A673 (cell line): Measurements from ENCODE around the gene NR5A1. TPM values are rescaled to one million over a fixed set of nuclear protein-coding genes. Genes with fewer than 3 reads are reported as not detected.

Source experiments
- BruUV-seq: library from RNA; stranded (reverse); fragments of 400-500 nt; replicated peaks from 2 replicates; lab custom pipeline; 2021; lab: Mats Ljungman, UMichigan
- CTCF ChIA-PET: fragments of 300-600 bp; sonication (Branson Sonifier 250); formaldehyde crosslinking; loops from one replicate; lab custom pipeline; 2022; ENCODE audit warnings: antibody characterized with exemption; lab: Charles Lee
- POLR2A ChIA-PET: fragments of 300-600 bp; sonication (Branson Sonifier 250); formaldehyde crosslinking; loops from one replicate; lab custom pipeline; 2022; ENCODE audit warnings: antibody characterized with exemption; ENCODE audit not compliant: low non-redundant PET; lab: Charles Lee
- DNase-seq: peaks from one replicate; pipeline ENCODE4 v3.0.0-alpha.2; 2015; ENCODE audit warnings: low spot score
- H3K27ac ChIP-seq: fragments of 200-600 bp; sonication (generic); 2 replicates; pipeline ENCODE4 v1.5.1; 2016; ENCODE audit warnings: mixed run types, low read depth, mild to moderate bottlenecking, mixed read lengths, antibody characterized with exemption, low read length; ENCODE audit not compliant: poor library complexity, severe bottlenecking
- H3K27me3 ChIP-seq: fragments of 200-600 bp; sonication (generic); replicated peaks from 2 replicates; pipeline ENCODE4 v1.6.1; 2017; ENCODE audit warnings: mixed run types, low read depth, mild to moderate bottlenecking, mixed read lengths, antibody characterized with exemption, low read length; ENCODE audit not compliant: insufficient read depth, poor library complexity
- H3K36me3 ChIP-seq: fragments of 200-600 bp; sonication (generic); 2 replicates; pipeline ENCODE4 v1.6.1; 2016; ENCODE audit warnings: mixed run types, mild to moderate bottlenecking, mixed read lengths, antibody characterized with exemption, low read length; ENCODE audit not compliant: insufficient read depth, poor library complexity, severe bottlenecking
- H3K4me1 ChIP-seq: fragments of 200-600 bp; sonication (generic); 2 replicates; pipeline ENCODE4 v1.6.1; 2017; ENCODE audit warnings: mixed run types, mild to moderate bottlenecking, mixed read lengths, antibody characterized with exemption, low read length; ENCODE audit not compliant: insufficient read depth, poor library complexity, severe bottlenecking
- H3K4me3 ChIP-seq: fragments of 200-600 bp; sonication (generic); 2 replicates; pipeline ENCODE4 v1.5.1; 2016; ENCODE audit warnings: low read depth, mixed run types, mild to moderate bottlenecking, mixed read lengths, low read length; ENCODE audit not compliant: poor library complexity, severe bottlenecking
- H3K9me3 ChIP-seq: fragments of 200-600 bp; sonication (generic); 2 replicates; pipeline ENCODE4 v1.6.1; 2016; ENCODE audit warnings: mixed run types, low read depth, mild to moderate bottlenecking, mixed read lengths, antibody characterized with exemption, low read length; ENCODE audit not compliant: poor library complexity, severe bottlenecking
- EZH2 ChIP-seq: fragments of 200-600 bp; sonication (generic); IDR thresholded peaks from 2 replicates; pipeline ENCODE4 v1.6.1; 2017; ENCODE audit warnings: borderline replicate concordance, low read depth, mild to moderate bottlenecking, mixed read lengths, antibody characterized with exemption, low read length; ENCODE audit not compliant: poor library complexity, severe bottlenecking
- intact Hi-C: fragments of 100-400 bp; cut with micrococcal nuclease; formaldehyde crosslinking; loops from one replicate; pipeline ENCODE4 v1.10.0; 2022; ENCODE audit not compliant: unreplicated experiment
- total RNA-seq: library from RNA; stranded (reverse); gene quantifications from 2 replicates; pipeline ENCODE4 v1.2.3, GENCODE V29; 2021
- TF ChIP-seq, protein P1 (sequence below): fragments of 300-800, 200-600 bp; sonication (generic); conservative IDR thresholded peaks from 2 replicates; pipeline ENCODE4 v1.5.1; 2017; ENCODE audit warnings: low read depth, mild to moderate bottlenecking, antibody characterized with exemption, low read length, moderate library complexity, mixed read lengths

NR5A1 gene
- total RNA-seq, 1 experiment from 2014 or later = not detected

DNA sequence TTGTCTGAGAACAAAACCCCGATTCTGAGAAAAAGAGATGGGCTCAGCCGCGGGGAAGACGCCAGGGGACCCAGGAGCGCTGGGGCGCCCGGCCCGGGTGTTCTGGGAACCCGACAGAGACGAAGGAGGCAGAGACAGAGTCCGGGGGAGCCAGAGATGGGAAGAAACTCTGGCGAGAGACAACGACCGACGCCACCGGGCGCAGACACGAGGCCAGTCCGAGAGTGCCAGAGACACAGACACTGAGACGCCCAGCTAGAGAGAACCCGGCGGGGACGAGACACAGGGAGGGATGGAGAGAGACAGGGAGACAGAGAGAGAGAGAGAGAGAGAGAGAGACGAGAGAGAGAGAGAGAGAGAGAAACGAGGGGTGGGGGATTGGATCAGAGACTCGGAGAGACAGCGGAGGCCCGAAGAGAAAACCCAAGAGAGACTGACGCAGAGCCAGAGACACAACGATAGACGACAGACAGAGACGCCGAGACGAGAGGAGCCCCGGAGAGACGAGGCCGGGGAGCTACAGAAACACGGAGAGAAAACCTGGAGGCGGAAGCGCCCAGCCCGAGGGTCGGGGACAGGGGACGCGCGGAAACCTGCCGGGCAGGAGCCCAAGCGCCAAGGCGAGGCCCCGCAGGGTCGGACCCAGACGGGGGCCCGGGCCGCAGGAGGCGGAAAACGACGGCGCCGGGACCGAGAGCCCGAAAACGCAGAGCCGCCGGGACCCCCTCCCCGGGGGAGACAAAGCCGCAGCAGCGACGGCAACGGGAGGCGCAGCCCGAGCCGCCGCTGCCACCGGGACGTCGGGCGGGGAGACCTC is 3.3 kb downstream of the NR5A1 start:
- intact Hi-C loops = no loop called here
- POLR2A ChIA-PET = no interaction called here
- Histone ChIP-seq H3K27ac (no peak overlapping the region), H3K4me1 (peaks cover 9% of the 10 kb centered on the region), H3K4me3 (peak overlapping the region; percentile 27), H3K9me3 (no peaks in the 10 kb centered on the region), H3K36me3 (no peaks in the 10 kb centered on the region), H3K27me3 (peaks cover 53% of the 10 kb centered on the region)
- no TSS peak for BruUV-seq
- CTCF ChIA-PET = no interaction called here
- TF ChIP-seq EZH2 = peak; percentile 100
- TF ChIP-seq, protein P1, sequence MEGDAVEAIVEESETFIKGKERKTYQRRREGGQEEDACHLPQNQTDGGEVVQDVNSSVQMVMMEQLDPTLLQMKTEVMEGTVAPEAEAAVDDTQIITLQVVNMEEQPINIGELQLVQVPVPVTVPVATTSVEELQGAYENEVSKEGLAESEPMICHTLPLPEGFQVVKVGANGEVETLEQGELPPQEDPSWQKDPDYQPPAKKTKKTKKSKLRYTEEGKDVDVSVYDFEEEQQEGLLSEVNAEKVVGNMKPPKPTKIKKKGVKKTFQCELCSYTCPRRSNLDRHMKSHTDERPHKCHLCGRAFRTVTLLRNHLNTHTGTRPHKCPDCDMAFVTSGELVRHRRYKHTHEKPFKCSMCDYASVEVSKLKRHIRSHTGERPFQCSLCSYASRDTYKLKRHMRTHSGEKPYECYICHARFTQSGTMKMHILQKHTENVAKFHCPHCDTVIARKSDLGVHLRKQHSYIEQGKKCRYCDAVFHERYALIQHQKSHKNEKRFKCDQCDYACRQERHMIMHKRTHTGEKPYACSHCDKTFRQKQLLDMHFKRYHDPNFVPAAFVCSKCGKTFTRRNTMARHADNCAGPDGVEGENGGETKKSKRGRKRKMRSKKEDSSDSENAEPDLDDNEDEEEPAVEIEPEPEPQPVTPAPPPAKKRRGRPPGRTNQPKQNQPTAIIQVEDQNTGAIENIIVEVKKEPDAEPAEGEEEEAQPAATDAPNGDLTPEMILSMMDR = no peak
- DNase-seq = peak; percentile 17

DNA sequence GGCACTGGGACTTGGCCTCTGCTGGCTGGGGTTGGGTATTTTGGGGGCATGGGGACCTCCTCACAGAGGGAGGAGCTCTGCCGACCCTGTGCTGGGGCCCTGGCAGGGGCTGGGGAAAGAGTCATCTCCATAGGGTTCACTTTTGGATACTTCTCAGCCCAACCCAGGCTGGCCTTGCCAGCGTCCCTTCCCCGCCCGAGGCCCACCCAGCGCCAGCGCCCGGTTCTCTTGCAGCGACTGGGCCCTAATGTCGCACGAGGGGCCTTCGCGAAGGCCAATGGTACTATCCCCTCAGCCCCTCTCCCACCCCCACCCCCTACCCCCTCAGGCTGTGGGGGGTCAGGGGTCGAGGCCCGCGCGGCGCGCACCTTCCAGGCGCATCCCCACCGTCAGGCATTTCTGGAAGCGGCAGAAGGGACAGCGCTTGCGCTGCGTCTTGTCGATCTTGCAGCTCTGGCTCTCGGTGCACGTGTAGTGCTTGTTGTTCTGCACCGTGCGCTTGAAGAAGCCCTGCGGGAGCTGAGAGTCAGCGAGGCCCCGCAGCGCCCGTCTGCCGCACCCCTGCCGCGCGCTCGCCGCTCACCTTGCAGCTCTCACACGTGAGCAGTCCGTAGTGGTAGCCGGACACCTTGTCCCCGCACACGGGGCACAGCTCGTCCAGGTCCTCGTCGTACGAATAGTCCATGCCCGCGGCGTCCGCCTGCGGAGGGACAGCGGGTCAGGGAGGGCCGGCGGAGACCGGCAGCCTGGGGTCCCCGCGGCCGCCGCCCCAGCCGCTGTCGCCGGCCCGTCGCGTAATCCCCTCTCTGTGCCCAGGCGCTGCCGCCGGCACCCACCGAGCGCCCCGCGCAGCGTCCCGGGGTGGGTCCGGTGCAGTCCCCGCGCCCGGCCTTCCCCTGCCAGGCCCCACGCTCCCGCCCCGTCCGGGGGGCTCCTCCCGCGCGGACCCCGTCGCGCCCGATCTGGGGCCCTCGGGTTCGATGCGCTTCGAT is 4.2 kb downstream of the NR5A1 start:
- intact Hi-C loops = no loop called here
- POLR2A ChIA-PET = no interaction called here
- Histone ChIP-seq H3K36me3 (no peaks in the 10 kb centered on the region), H3K27ac (no peak overlapping the region), H3K9me3 (no peaks in the 10 kb centered on the region), H3K4me1 (peaks cover 9% of the 10 kb centered on the region), H3K4me3 (no peak overlapping the region), H3K27me3 (peaks cover 53% of the 10 kb centered on the region)
- BruUV-seq = no TSS peak
- CTCF ChIA-PET = no interaction called here
- DNase-seq = no peak
- TF ChIP-seq, protein P1 = no peak
- TF ChIP-seq EZH2 = no peak

DNA sequence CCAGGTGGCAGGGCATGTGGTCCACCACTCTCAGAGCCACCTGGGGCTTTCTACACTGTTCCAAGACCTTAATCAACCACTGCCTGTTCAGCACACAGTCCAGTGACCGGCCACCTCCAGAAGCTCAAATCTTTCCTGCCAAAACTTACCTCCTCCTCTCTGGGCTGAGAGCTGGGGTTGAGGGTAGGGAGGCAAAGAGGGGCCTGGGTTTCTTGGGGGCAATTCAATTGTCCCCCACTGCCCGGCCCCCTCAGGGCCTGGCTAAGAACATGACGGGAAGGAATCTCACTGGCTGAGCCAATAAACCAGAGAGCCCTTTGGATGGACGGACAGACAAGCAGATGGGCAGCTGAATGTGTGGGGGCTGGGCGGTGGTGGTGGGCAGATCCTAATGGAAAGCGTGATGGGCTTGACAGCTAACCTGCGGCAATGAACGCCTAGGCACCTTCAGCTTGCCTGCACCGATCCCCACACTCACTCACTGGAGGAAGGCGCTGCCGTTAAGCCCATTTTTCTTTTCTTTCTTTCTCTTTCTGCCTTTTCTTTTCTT is 5.4 kb downstream of the NR5A1 start:
- intact Hi-C loops = no loop called here
- BruUV-seq = no TSS peak

More for the DNA sequence above, 5.4 kb downstream of the NR5A1 start:
- H3K4me3 ChIP-seq = no peak overlapping the region
- H3K4me1 ChIP-seq = peaks cover 9% of the 10 kb centered on the region
- CTCF ChIA-PET = no interaction called here
- TF ChIP-seq, protein P1 = no peak
- no peak for TF ChIP-seq EZH2
- peaks cover 53% of the 10 kb centered on the region for H3K27me3 ChIP-seq
- no peak overlapping the region for H3K27ac ChIP-seq
- DNase-seq = no peak
- H3K36me3 ChIP-seq = no peaks in the 10 kb centered on the region
- H3K9me3 ChIP-seq = no peaks in the 10 kb centered on the region
- POLR2A ChIA-PET = interaction anchor here (0.6 kb wide), 1 partner anchor 93 kb away, joined by 3 read pairs; no protein-coding TSS in a partner anchor
